NCI-H82 treated with DMSO at 0.1 percent for 48 hours (cell line): ENCODE data around the gene DNPEP.
A peak's percentile ranks its signal among the peaks of the same experiment; 100 is the strongest.
"Not testable (repeated sequence)": the region's sequence is repeated elsewhere in the genome, so short reads cannot be mapped to it uniquely, and the experiment has no call there.

Experiments
- DNase-seq: peaks from one replicate; lab custom pipeline; 2025; ENCODE audit not compliant: unreplicated experiment; lab: John Stamatoyannopoulos, UW

DNPEP gene

GRCh38 chr2:219402665-219403515 lies 15.2 kb upstream of the DNPEP start:
- DNase-seq, result peak; percentile 68

- no peak for DNase-seq
These were observed 13.9 kb upstream of the DNPEP start for GRCh38 chr2:219401606-219402005.

GRCh38 chr2:219400562-219400961 lies 12.8 kb upstream of the DNPEP start:
- no peak for DNase-seq

GRCh38 chr2:219399716-219400478 lies 12.2 kb upstream of the DNPEP start:
- no peak for DNase-seq

- DNase-seq, result no peak
These were observed 11.1 kb upstream of the DNPEP start for GRCh38 chr2:219398721-219399363.

GRCh38 chr2:219396863-219397457 lies 9.2 kb upstream of the DNPEP start:
- no peak for DNase-seq

- DNase-seq, result no peak
These were observed 7.9 kb upstream of the DNPEP start for GRCh38 chr2:219395609-219396008.

- DNase-seq, result not testable (repeated sequence)
These were observed 7.3 kb upstream of the DNPEP start for GRCh38 chr2:219395056-219395455.

- no peak for DNase-seq
These were observed 5.0 kb upstream of the DNPEP start for GRCh38 chr2:219392754-219393153.

GRCh38 chr2:219388907-219389156 lies 1.1 kb upstream of the DNPEP start:
- DNase-seq, result no peak

GRCh38 chr2:219388121-219388906 lies 602 bp upstream of the DNPEP start:
- DNase-seq, result peak; percentile 96

- DNase-seq, result no peak
These were observed 1.0 kb downstream of the DNPEP start for GRCh38 chr2:219386532-219387280.

GRCh38 chr2:219385958-219386520 lies 1.7 kb downstream of the DNPEP start:
- no peak for DNase-seq

GRCh38 chr2:219384859-219385258 lies 2.9 kb downstream of the DNPEP start:
- no peak for DNase-seq

- DNase-seq, result no peak
These were observed 3.5 kb downstream of the DNPEP start for GRCh38 chr2:219384083-219384713.

GRCh38 chr2:219381448-219381847 lies 6.3 kb downstream of the DNPEP start:
- DNase-seq, result no peak

- DNase-seq, result no peak
These were observed 6.8 kb downstream of the DNPEP start for GRCh38 chr2:219380926-219381325.

GRCh38 chr2:219378163-219378851 lies 9.4 kb downstream of the DNPEP start:
- no peak for DNase-seq

- no peak for DNase-seq
These were observed 18.3 kb downstream of the DNPEP start for GRCh38 chr2:219369447-219369861.
